COLO668 (cell line): Measurements from ENCODE around the gene VAMP1.
A peak's percentile ranks its signal among the peaks of the same experiment; 100 is the strongest.
"Not testable (repeated sequence)": the region's sequence is repeated elsewhere in the genome, so short reads cannot be mapped to it uniquely, and the experiment has no call there.

Experiments used
- DNase-seq: peaks from one replicate; lab custom pipeline; 2025; ENCODE audit not compliant: unreplicated experiment; lab: John Stamatoyannopoulos, UW

VAMP1 gene

GRCh38 chr12:6470375-6471163 lies at the start of gene VAMP1:
Gene VAMP1 (minus strand): TSS chr12:6470677. CDS start chr12:6470531, 146 bp downstream.
- peak; percentile 94 for DNase-seq

GRCh38 chr12:6520186-6520585 lies 49.7 kb upstream of the VAMP1 start:
- no peak for DNase-seq

- DNase-seq: no peak
These were observed 37.6 kb upstream of the VAMP1 start for GRCh38 chr12:6508087-6508486.

- no peak for DNase-seq
These were observed 36.9 kb upstream of the VAMP1 start for GRCh38 chr12:6507102-6507998.

GRCh38 chr12:6500466-6500865 lies 30.0 kb upstream of the VAMP1 start:
- DNase-seq: no peak

GRCh38 chr12:6497291-6497690 lies 26.8 kb upstream of the VAMP1 start:
- DNase-seq: not testable (repeated sequence)

GRCh38 chr12:6494968-6495367 lies 24.5 kb upstream of the VAMP1 start:
- no peak for DNase-seq

GRCh38 chr12:6494258-6494743 lies 23.8 kb upstream of the VAMP1 start:
- DNase-seq: peak; percentile 0

GRCh38 chr12:6493497-6494257 lies 23.2 kb upstream of the VAMP1 start, which contains the start of gene NCAPD2:
Gene NCAPD2 (plus strand): TSS chr12:6494102. CDS start chr12:6495099, 997 bp downstream.
- peak; percentile 93 for DNase-seq

GRCh38 chr12:6492838-6493496 lies 22.5 kb upstream of the VAMP1 start, which contains the start of gene MRPL51:
Gene MRPL51 (minus strand): TSS chr12:6493262. CDS start chr12:6493136, 126 bp downstream.
- peak; percentile 94 for DNase-seq

- DNase-seq: not testable (repeated sequence)
These were observed 20.2 kb upstream of the VAMP1 start for GRCh38 chr12:6490673-6491072.

GRCh38 chr12:6489449-6489848 lies 19.0 kb upstream of the VAMP1 start:
- DNase-seq: no peak

GRCh38 chr12:6488240-6488639 lies 17.8 kb upstream of the VAMP1 start:
- no peak for DNase-seq

- DNase-seq: no peak
These were observed 7.9 kb upstream of the VAMP1 start for GRCh38 chr12:6478416-6478815.

GRCh38 chr12:6477601-6478377 lies 7.3 kb upstream of the VAMP1 start:
- DNase-seq: peak; percentile 5

- no peak for DNase-seq
These were observed 6.0 kb upstream of the VAMP1 start for GRCh38 chr12:6476489-6476888.

GRCh38 chr12:6475233-6475975 lies 4.9 kb upstream of the VAMP1 start:
- DNase-seq: not testable (repeated sequence)

- DNase-seq: no peak
These were observed 2.0 kb upstream of the VAMP1 start for GRCh38 chr12:6472491-6472890.

GRCh38 chr12:6471989-6472360 lies 1.5 kb upstream of the VAMP1 start:
- no peak for DNase-seq
